PC-3 (cell line): ENCODE data around the gene RHBDD3.

Experiments
- CTCF ChIP-seq: fragments of 300-600 bp; sonication (generic); conservative IDR thresholded peaks from 2 replicates; pipeline ENCODE4 v1.5.1; 2017; ENCODE audit warnings: antibody characterized with exemption, low read depth, mild to moderate bottlenecking, low read length
- EZH2 ChIP-seq: fragments of 300-600 bp; sonication (generic); IDR thresholded peaks from one replicate; pipeline ENCODE4 v1.6.1; 2017; ENCODE audit warnings: antibody characterized with exemption, mild to moderate bottlenecking, low read length; ENCODE audit not compliant: unreplicated experiment
- EZH2phosphoT487 ChIP-seq: fragments of 300-600 bp; sonication (generic); IDR thresholded peaks from 2 replicates; pipeline ENCODE4 v1.6.1; 2018; ENCODE audit warnings: mild to moderate bottlenecking, antibody characterized with exemption, low read length, borderline replicate concordance

- TF ChIP-seq EZH2phosphoT487 (no peak), CTCF (no peak), EZH2 (no peak)
Measured at GRCh38 chr22:29255064-29255621, 12.6 kb downstream of the RHBDD3 start.
